GM19240 (cell line): ENCODE data around the gene CD84.
"Not testable (repeated sequence)": the region's sequence is repeated elsewhere in the genome, so short reads cannot be mapped to it uniquely, and the experiment has no call there.

ENCODE experiments used
- DNase-seq: peaks from one replicate; pipeline ENCODE4 v3.0.0; 2011; ENCODE audit warnings: low spot score; ENCODE audit not compliant: insufficient read length

The CD84 gene

DNA sequence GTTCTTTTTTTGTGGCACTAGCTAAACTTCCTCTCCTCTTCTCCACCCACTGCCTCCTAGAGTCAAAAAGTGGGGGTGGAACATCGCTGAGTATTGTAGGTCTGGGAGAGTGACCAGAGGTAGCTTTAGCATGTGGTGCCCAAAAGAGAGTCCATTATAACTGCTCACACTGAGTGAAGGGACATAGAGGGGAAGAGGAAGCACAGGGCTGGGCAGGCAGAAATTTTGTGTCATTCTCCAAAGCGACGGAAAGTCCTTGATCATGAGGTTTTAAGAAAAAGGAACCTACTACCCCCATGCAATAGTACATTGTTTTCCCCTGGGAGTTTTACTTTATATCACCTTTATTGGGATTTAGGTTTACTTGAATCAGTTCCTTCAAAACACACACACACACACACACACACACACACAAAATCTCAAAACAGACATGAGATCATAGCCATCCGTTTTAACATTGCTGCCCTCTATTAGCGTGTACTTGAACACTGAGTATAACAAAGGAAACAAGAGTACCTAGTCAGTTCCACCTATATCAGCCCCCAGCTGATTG, 4.1 kb downstream of the CD84 start:
- DNase-seq, result no peak

DNA sequence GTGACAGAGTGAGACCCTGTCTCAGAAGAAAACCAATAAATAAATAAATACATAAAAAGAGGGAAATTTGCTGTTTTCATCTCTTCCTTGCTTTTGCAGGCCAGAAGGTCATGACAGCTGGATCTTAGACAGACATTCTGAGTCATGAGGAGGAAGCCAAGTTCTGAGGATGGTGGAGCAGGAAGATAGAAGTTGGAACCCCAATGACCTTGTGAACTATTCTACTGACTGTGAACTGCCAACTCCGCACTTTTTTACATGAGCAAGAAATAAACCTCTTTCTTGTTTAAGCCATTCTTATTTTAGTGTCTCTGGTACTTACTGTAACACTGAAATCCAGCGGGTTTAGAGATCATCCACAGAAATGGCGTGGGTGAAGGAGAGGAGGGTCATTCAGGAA, 8.5 kb downstream of the CD84 start:
- DNase-seq, result no peak

DNA sequence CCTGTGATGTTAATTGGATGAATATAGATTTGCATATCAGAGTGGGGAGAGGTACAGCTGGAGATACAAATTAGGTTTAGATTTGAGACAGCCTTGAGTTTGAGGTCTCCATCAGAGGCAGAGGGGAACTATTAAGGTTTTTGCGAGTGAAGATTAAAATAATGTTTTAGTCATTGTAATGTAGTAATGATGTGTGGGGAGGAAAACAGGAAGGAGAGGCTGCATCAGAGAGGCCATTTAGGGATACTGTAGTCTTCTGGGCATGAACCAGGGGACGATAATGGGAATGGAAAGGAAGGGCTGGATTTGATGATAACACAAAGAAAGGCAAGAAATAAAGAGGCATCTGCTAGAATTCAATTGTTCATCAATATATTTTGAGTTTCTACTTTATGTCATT, 9.5 kb downstream of the CD84 start:
- no peak for DNase-seq

DNA sequence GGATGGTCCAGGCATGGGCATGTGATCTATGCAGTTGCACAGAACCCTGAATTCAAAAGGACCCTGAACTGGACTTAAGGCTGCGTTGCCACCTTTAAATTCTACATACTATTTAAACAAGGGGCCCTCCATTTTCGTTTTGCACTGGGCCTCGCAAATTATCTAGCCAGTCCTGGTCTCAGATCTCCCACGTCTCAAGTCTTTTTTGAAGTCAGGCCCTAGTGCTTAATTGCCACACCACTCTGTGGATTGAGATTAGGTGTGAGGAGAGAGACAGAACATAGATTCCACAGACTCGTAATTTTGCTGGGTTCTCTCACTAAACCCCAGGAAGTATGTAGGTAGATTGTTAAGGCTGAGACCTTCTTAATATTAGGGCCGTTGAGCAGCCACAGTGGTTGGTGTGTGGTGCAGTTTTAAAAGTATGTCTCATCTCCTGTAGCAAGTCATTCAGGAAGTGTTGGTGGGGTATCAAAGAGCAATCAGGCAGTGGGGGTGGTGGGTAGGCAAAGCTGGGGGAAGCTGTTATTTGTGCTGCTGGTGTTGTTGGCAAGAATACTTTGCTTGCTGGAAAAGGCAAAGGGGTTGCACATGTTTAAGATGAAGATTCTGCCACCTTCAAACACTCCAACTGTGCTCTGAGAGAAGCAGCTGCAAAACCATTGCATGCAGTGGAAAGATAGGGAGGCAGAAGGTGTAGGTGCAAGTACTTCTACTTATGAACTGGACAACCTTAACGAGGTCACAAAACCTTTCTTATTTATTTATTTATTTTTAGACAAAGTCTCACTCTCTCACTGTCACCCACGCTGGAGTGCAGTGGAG, 11.2 kb downstream of the CD84 start:
- no peak for DNase-seq

DNA sequence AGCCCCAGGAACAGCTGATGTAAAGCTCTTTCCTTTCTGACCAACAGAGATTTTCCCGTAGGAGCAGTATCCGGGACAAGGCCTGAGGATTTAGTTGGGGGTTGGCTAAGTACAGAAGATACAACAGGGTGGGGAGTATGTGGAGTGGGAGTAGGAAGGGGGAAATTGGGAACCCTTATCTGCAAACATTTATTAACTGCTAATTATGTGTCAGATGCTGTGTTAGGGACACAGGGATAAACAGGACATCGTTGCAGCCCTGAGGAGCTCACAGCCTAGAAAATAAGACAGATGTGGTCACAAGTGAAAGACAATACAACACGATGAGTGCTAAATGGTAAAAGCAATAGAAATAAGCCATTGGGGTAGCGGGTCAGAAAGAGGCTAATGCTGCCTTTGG, 12.0 kb downstream of the CD84 start:
- DNase-seq, result no peak

DNA sequence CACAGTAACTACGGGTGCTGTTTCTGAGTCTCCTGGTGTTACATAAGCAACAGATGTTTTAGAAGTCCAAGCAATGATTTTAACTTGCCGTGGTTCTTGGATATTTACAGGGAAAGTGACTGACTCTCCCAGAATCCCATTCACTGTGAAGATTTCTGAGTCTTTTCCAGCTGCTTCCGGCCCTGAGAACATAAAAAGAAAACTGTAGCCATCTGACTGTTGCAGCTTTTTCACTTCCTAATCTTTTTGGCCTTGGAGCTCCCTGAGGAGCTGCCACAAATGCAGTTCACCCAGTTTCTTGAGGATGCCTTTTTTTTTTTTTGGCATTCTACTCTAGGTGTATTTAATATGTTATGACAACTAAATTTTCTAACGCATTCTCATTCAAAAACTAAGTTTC, 13.7 kb downstream of the CD84 start:
- DNase-seq, result no peak

DNA sequence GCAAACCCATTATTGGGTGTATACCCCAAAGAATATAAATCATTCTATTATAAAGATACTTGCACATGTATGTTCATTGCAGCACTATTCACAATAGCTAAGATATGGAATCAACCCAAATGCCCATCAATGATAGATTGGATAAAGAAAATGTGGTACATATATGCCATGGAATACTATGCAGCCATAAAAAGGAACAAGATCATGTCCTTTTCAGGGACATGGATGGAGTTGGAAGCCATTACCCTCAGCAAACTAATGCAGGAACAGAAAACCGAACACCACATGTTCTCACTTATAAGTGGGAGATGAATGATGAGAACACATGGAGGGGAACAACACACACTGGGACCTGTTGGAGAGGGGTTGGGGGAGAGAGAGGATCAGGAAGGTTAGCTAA, 16.1 kb downstream of the CD84 start:
- not testable (repeated sequence) for DNase-seq

DNA sequence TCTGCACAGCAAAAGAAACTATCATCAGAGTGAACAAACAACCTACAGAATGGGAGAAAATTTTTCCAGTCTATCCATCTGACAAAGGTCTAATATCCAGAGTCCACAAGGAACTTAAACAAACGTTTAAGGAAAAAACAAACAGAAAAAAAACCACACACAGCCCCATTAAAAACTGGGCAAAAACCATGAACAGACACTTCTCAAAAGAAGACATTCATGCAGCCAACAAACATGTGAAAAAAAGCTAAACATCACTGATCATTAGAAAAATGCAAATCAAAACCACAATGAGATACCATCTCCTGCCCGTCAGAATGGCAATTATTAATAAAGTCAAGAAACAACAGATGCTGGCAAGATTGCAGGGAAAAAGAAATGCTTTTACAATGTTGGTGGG, 16.6 kb downstream of the CD84 start:
- DNase-seq, result not testable (repeated sequence)

DNA sequence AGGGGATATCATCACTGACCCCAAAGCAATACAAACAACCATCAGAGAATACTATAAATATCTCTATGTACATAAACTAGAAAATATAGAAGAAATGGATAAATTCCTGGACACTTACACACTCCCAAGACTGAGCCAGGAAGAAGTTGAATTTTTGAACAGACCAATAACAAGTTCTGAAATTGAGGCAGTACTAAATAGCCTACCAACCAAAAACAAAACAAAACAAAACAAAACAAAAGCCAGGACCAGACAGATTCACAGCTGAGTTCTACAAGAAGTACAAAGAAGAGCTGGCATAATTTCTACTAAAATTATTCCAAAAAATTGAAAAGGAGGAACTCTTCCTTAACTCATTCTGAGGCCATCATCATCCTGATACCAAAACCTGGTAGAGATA, 18.5 kb downstream of the CD84 start:
- DNase-seq, result no peak

DNA sequence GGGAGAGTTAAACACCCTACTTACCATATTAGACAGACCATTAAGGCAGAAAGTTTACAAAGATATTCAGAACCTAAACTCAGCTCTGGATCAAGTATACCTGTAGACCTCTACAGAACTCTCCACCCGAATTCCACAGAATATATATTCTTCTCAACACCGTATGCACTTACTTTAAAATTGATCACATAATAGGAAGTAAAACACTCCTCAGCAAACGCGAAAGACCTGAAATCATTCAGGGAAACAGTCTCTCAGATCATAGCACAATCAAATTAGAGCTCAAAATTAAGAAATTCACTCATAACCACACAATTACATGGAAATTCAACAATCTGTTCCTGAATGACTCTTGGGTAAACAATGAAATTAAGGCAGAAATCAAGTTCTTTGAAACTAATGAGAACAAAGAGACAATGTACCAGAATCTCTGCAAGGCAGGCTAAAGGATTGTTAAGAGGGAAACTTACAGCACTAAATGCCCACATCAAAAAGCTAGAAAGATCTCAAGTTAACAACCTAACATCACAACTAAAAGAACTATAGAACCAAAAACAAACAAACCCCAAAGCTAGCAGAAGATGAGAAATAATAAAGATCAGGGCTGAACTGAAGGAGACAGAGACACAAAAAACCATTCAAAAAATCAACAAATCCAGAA, 19.1 kb downstream of the CD84 start:
- DNase-seq, result no peak

DNA sequence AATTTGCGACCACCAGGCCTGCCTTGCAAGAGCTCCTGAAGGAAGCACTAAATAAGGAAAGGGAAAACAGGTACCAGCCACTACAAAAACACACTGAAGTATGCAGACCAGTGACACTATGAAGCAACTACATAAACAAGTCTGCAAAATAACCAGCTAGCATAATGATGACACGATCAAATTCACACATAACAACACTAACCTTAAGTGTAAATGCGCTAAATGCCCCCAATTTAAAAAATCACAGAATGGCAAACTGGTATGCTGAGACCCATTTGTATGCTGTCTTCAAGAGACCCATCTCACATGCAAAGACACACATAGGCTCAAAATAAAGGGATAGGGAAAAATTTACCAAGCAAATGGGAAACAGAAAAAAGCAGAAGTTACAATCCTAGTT, 19.9 kb downstream of the CD84 start:
- not testable (repeated sequence) for DNase-seq

DNA sequence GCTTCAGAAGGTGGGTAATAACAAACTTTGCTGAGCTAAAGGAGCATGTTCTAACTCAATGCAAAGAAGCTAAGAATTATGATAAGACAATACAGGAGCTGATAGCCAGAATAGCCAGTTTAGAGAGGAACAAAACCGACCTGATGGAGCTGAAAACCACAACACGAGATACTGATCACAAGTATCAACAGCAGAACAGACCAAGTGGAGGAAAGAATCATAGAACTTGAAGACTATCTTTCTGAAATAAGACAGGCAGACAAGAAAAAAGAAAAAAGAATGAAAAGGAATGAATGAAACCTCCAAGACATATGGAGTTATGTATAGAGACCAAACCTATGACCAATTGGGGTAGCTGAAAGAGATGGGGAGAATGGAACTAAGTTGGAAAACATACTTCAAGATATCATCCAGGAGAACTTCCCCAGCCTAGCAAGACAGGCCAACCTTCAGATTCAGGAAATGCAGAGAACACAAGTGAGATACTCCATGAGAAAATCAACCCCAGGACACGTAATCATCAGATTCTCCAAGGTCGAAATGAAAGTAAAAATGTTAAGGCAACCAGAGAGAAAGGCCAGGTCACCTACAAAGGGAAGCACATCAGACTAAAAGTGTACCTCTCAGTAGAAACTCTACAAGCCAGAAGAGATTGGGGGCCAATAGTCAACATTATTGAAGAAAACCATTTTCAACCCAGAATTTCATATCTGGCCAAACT, 20.5 kb downstream of the CD84 start:
- DNase-seq, result no peak

DNA sequence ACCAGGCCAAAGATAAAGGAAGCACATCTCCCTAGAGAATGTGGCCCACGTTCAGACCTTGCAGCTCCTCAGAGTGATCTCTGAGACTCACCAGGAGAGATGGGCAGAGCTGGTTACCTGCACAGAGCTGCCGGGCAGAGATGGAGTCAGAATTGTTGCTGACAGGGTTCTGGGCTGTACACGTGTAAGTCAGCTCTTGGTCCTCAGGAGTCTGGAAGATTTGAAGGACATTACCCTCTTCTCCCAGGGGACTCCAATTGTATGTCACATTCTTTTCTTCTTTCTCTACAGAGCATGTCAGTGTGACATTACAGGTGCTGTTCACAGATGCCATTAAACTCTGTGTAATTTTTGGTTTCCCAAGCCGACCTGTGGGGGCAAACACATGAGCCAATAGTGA, 25.5 kb downstream of the CD84 start:
- no peak for DNase-seq

DNA sequence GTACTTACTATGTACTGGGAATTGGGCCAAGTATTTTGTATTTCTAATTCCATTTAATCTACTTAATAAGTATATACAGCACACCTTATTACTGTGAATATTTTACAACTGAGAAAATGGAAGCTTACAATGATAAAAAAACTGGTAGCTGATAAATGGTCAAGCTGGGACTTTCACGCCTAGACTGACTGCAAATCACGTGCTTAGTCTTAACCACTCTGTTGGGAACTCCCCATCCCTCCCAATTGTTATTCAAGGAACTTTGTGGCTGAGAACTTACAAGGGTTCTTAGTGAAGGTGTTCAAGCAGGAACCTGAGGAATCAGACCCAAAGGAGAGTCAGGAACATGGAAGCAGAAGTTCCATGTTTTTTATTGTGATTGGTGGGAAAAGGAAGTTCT, 26.9 kb downstream of the CD84 start:
- DNase-seq, result no peak

DNA sequence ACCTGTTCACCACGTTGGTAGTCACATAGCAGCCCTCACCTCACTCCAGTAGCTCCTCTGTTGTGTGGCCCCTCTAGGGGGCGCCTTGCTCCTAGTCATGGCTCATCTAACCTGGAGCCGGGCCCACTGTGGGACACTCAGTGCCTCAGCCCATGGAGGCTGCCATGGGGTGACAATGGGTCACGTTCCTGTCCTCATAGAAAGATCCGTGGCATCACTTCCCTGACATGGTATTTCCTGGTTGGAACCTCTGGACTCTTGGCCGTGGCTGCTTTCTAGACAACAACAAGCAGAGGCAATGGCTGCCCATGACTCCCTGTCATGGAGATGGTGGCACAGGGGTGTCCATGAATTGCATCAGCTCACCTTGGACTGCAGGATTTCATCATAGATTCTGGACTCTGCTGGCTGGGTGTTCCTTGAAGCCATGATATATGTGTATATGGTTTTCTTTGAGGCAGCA, 28.7 kb downstream of the CD84 start:
- no peak for DNase-seq

DNA sequence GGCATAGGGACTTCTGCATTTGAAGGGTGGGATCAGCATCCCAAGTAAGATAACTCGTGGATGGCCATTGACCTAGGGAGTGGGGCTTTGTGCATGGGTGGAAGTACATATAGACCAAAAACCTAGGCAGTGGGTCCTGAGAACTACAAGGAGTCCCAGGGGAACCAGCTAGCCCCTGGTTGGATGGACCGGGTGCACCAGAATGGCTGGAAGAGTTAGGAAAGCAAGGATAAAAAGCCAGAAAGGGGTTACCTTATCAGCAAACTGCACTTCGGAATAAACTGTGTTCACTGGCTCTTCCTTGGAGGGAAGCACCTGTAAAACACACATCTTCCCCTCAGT, 29.7 kb downstream of the CD84 start:
- no peak for DNase-seq

DNA sequence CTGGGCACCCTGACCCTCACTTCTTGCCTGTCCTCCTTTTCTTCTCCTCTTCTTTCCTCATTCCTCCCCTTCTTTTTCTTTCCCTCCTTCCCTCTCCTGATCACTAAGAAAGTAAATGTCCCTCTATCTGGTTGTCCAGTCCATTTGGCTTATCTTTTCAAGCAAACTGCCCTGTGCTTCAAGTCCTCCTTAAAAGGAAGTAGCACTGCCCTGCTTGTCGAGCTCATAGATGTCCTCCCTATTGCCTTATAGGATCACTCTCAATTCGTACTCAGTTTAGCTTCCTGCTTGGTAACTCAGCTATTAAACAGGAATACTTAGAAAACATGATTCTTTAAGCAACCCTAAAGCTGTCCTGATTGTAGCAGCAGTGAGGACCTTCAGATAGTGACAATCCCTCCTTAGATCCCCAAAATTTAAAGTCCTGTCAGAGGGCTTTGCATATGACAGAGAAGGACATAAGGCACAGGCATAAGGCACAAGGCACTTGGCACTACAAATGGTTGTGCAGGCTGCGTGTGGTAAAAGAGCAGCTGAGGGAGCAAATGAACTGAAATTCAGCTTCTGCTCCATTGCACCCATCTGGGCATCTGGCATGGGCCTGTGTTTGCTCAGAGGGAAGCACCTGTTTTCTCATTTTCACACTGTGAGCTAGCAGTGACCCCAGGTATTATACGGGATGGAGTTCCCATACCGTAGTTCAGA, 30.2 kb downstream of the CD84 start:
- no peak for DNase-seq

DNA sequence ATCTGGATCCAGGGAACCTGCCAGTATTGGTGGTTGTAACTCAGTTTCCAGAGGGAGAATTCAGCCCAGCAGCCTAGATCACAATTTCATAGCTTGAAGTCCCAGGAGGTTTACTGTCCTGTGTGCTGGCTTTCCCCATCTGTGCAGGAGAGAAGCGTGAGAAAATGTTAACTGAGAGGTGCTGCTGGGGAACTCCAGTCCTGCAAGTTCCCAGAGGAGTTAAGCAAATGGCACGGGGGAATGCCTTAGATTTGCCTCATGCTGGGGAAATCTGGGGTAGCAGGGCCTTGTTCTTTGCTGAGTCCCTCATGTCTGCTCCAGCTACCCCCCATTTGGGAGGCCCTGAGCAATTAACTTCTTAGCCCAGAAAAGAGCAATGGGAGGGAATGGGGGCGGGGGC, 31.1 kb downstream of the CD84 start:
- DNase-seq, result no peak

DNA sequence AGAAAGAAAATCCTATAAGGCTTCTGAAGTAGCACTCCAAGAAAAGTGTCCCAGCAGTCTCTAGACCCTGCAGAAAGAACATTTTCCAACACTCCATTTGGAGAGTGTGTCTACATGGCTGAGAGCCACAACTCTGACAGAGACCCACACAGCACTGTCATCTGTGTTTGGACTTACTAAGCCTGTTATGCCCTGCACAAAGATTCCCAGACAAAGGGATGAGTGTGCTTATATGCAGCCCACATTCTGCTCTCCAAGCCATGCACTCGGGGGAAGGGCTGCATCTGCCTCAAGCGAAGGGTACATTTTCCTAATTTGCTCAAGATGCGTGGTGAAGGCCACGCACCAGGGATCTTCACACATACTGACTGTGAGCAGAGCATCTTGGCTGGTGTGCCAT, 31.9 kb downstream of the CD84 start:
- DNase-seq, result no peak

DNA sequence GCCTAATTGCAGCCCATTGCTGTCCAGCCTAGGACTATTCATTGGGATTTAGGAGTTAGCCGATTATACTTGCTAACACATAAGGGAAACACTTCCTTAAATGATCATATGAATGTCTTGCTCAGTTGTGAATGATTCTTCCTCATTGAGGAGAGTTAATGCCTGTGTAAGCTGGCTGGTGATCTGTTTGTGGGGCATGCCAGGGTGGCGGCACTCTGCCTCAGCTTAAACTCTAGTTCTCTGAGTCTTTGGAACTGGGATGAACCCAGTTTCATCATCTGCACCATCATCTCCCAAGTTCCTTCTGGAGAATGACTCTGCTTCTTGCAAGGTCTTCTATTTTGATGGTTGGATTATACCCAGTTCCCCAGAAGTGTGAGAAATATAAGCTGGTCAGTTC, 32.4 kb downstream of the CD84 start:
- no peak for DNase-seq

DNA sequence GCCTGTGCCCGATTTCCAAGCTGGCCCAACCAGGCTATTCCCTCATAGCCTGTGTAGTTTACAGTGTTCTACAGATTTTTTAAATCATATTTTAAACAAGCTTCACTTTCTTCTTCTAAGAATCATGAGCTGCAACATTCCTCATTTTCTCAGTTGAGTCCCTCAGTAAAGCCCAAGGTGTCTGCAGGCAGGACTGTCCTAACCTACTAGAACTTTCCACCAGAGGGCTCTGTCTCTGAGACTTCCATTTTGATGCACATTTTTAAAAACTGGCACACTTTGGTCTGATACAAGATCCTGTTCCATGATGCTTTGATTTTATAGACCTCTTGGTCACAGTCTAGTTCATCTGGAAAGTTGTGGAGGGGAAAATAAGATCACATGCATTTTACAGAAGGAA, 34.6 kb downstream of the CD84 start:
- no peak for DNase-seq
